HL-60 (cell line): ENCODE measurements around the gene CSMD2.

ENCODE experiments used
- DNase-seq, 2 experiments: peaks; one replicate each; pipeline ENCODE4 v3.0.0-alpha.2; 2010 to 2020; ENCODE audit warnings: low read depth in 1 of 2, low spot score in 1 of 2
- H3K27ac ChIP-seq: fragments of 250-450 bp; sonication (Bioruptor Pico); replicated peaks from 2 replicates; pipeline ENCODE4 v1.5.1; 2020; ENCODE audit warnings: mild to moderate bottlenecking, moderate library complexity
- H3K27me3 ChIP-seq: fragments of 250-450 bp; sonication (Bioruptor Pico); 2 replicates; pipeline ENCODE4 v1.5.1; 2021; ENCODE audit warnings: mild to moderate bottlenecking, moderate library complexity; ENCODE audit not compliant: insufficient read depth, poor library complexity, severe bottlenecking
- H3K4me3 ChIP-seq: replicated peaks from 2 replicates; pipeline ENCODE4 v1.5.1; 2011; ENCODE audit warnings: mild to moderate bottlenecking, control low read depth, low read length; ENCODE audit not compliant: insufficient read depth
- CTCF ChIP-seq: IDR thresholded peaks from one replicate; pipeline ENCODE4 v1.5.1; 2011; ENCODE audit warnings: low read length, control low read depth, inconsistent platforms; ENCODE audit not compliant: insufficient read depth
- GABPA ChIP-seq: IDR thresholded peaks from 2 replicates; pipeline ENCODE4 v1.6.1; 2012; ENCODE audit warnings: low read depth
- POLR2AphosphoS5 ChIP-seq: IDR thresholded peaks from 2 replicates; pipeline ENCODE4 v1.6.1; 2012; ENCODE audit warnings: low read depth
- SPI1 ChIP-seq: IDR thresholded peaks from 2 replicates; pipeline ENCODE4 v1.6.1; 2012; ENCODE audit warnings: low read depth, mild to moderate bottlenecking, borderline replicate concordance
- TF ChIP-seq, protein P1 (sequence below): IDR thresholded peaks from 2 replicates; pipeline ENCODE4 v1.6.1; 2012; ENCODE audit warnings: low read depth; ENCODE audit not compliant: insufficient replicate concordance

The CSMD2 gene

GRCh38 chr1:33986390-33987095 is 178.5 kb downstream of the CSMD2 start:
- no peak overlapping the region for H3K27ac ChIP-seq
- H3K4me3 ChIP-seq: no peak overlapping the region
- DNase-seq: no peak
- no peaks in the 10 kb centered on the region for H3K27me3 ChIP-seq
- no peak for TF ChIP-seq CTCF

- DNase-seq: no peak
- TF ChIP-seq GABPA: no peak
- no peak for TF ChIP-seq SPI1
- no peak for TF ChIP-seq CTCF
- no peak for TF ChIP-seq POLR2AphosphoS5
- TF ChIP-seq, protein P1, sequence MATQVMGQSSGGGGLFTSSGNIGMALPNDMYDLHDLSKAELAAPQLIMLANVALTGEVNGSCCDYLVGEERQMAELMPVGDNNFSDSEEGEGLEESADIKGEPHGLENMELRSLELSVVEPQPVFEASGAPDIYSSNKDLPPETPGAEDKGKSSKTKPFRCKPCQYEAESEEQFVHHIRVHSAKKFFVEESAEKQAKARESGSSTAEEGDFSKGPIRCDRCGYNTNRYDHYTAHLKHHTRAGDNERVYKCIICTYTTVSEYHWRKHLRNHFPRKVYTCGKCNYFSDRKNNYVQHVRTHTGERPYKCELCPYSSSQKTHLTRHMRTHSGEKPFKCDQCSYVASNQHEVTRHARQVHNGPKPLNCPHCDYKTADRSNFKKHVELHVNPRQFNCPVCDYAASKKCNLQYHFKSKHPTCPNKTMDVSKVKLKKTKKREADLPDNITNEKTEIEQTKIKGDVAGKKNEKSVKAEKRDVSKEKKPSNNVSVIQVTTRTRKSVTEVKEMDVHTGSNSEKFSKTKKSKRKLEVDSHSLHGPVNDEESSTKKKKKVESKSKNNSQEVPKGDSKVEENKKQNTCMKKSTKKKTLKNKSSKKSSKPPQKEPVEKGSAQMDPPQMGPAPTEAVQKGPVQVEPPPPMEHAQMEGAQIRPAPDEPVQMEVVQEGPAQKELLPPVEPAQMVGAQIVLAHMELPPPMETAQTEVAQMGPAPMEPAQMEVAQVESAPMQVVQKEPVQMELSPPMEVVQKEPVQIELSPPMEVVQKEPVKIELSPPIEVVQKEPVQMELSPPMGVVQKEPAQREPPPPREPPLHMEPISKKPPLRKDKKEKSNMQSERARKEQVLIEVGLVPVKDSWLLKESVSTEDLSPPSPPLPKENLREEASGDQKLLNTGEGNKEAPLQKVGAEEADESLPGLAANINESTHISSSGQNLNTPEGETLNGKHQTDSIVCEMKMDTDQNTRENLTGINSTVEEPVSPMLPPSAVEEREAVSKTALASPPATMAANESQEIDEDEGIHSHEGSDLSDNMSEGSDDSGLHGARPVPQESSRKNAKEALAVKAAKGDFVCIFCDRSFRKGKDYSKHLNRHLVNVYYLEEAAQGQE: no peak
- H3K4me3 ChIP-seq: no peak overlapping the region
- H3K27ac ChIP-seq: no peak overlapping the region
- H3K27me3 ChIP-seq: no peaks in the 10 kb centered on the region
Observed at GRCh38 chr1:33985656-33986055, 179.4 kb downstream of the CSMD2 start.

- no peak for TF ChIP-seq SPI1
- TF ChIP-seq, protein P1: no peak
- no peak for TF ChIP-seq POLR2AphosphoS5
- TF ChIP-seq GABPA: no peak
- TF ChIP-seq CTCF: no peak
- Histone ChIP-seq H3K27me3 (no peaks in the 10 kb centered on the region), H3K4me3 (no peak overlapping the region), H3K27ac (no peak overlapping the region)
- no peak for DNase-seq
Observed at GRCh38 chr1:33984906-33985565, 180.0 kb downstream of the CSMD2 start.

GRCh38 chr1:33982419-33982818 is 182.6 kb downstream of the CSMD2 start:
- Histone ChIP-seq H3K4me3 (no peak overlapping the region), H3K27me3 (no peaks in the 10 kb centered on the region), H3K27ac (no peak overlapping the region)
- TF ChIP-seq, protein P1: no peak
- no peak for TF ChIP-seq POLR2AphosphoS5
- TF ChIP-seq CTCF: no peak
- TF ChIP-seq SPI1: no peak
- no peak for TF ChIP-seq GABPA
- no peak for DNase-seq
